ENCODE results near the gene FAM120AOS. TPM values are rescaled to one million over a fixed set of nuclear protein-coding genes. Genes with fewer than 3 reads are reported as not detected.

FAM120AOS gene
- polyA plus RNA-seq, 3 donors, result 33.2 to 47.7 (median 41.6) TPM

DNA sequence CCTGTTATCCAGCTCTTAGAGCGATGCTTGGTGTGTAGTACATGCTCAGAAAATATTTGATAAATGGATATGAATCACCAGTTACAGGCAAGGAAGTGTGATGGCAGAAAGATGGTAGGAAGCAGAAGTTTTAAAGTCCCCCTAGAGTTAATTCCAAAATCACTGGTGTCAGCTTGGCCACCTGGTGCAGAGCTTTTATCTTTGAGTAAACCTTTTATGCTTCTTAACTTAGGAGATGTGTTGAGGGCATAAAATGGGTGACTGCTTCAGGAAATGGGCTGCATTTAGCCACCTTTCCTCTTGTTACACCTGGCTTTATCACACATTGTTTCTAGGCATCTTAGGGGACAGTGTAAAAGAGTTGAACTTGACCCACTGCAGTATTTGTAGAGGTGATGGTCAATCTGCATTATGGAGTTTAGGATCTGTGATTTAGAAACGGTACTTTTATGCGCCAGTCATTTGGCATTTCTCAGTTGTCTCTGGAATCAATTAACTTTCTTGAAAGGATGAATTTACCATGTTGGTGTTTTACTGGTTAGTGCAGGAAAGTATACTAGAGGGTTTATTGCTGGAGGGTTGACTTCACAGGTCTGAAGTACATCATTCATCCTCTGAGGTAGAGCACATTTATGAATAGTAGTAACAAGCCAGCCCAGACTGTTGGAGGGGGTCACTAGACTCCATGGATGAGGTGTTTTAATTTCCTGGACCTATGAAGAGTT is 7.5 kb upstream of the FAM120AOS start:
- peaks cover 68 to 90% of the 10 kb centered on the region in 2 donors for H3K4me1 ChIP-seq (ENCODE audit: control insufficient read depth in 1 of 2, insufficient read depth in 2 of 2, low read length in 2 of 2)

GRCh38 chr9:93459432-93459847 is 6.1 kb upstream of the FAM120AOS start:
- Histone ChIP-seq H3K79me2 (ENCODE audit: insufficient read depth, low read length) (peaks cover 100% of the 10 kb centered on the region), H3K36me3 (replicated peaks in 1 of 2; ENCODE audit: control insufficient read depth in 1 of 2, insufficient read depth in 2 of 2, low read length in 2 of 2) (peaks cover 0 to 2% of the 10 kb centered on the region in 2 donors), H3K4me2 (replicated peaks; ENCODE audit: extremely low read depth, low read length, poor library complexity, severe bottlenecking) (no peak overlapping the region), H3K27me3 (ENCODE audit: control insufficient read depth in 2 of 2, insufficient read depth in 2 of 2, low read length in 2 of 2) (no peaks in the 10 kb centered on the region), H3K4me3 (replicated peaks in 1 of 3; ENCODE audit: low read depth in 2 of 3, low read length in 3 of 3) (no peak overlapping the region), H4K20me1 (ENCODE audit: insufficient read depth, low read length) (peaks cover 67% of the 10 kb centered on the region), H2AFZ (ENCODE audit: insufficient read depth, low read depth, low read length, poor library complexity, severe bottlenecking) (no peak overlapping the region), H3K4me1 (ENCODE audit: control insufficient read depth in 1 of 2, insufficient read depth in 2 of 2, low read length in 2 of 2) (peaks cover 72 to 89% of the 10 kb centered on the region in 2 donors), H3K9me3 (replicated peaks in 1 of 2; ENCODE audit: control insufficient read depth in 1 of 2, insufficient read depth in 1 of 2, low read length in 2 of 2) (no peaks in the 10 kb centered on the region), H3K27ac (ENCODE audit: low read depth in 1 of 2, low read length in 2 of 2) (peak overlapping the region in 1 of 2 donors; percentile 70), H3K9ac (ENCODE audit: insufficient read depth, low read length, poor library complexity, severe bottlenecking) (no peak overlapping the region)
- Mint-ChIP-seq H3K4me3 (no peak overlapping the region), H3K4me1 (peaks cover 82% of the 10 kb centered on the region), H3K27ac (peak overlapping the region in 6 of 7 donors; percentile 51 to 90 (median 71)), H3K9me3 (no peaks in the 10 kb centered on the region), H3K27me3 (ENCODE audit: low read depth in 3 of 3) (no peaks in the 10 kb centered on the region), H3K36me3 (peaks cover 16 to 19% of the 10 kb centered on the region in 2 donors)
- TF ChIP-seq, protein P1, sequence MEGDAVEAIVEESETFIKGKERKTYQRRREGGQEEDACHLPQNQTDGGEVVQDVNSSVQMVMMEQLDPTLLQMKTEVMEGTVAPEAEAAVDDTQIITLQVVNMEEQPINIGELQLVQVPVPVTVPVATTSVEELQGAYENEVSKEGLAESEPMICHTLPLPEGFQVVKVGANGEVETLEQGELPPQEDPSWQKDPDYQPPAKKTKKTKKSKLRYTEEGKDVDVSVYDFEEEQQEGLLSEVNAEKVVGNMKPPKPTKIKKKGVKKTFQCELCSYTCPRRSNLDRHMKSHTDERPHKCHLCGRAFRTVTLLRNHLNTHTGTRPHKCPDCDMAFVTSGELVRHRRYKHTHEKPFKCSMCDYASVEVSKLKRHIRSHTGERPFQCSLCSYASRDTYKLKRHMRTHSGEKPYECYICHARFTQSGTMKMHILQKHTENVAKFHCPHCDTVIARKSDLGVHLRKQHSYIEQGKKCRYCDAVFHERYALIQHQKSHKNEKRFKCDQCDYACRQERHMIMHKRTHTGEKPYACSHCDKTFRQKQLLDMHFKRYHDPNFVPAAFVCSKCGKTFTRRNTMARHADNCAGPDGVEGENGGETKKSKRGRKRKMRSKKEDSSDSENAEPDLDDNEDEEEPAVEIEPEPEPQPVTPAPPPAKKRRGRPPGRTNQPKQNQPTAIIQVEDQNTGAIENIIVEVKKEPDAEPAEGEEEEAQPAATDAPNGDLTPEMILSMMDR (IDR thresholded peaks at IDR 0.05), result no peak
- DNase-seq, result no peak
- intact Hi-C loops (cut with micrococcal nuclease), result loop anchor here (10.0 kb wide), 2 partner anchors 365 to 495 kb away; partner anchors contain the start of gene CARD19 (in 2 of the 2)

More for the DNA sequence above, 7.5 kb upstream of the FAM120AOS start:
- H3K36me3 ChIP-seq (replicated peaks in 1 of 2; ENCODE audit: control insufficient read depth in 1 of 2, insufficient read depth in 2 of 2, low read length in 2 of 2), result no peaks in the 10 kb centered on the region
- peaks cover 100% of the 10 kb centered on the region for H3K79me2 ChIP-seq (ENCODE audit: insufficient read depth, low read length)
- peak overlapping the region in 1 of 2 donors; percentile 55 for H3K27ac ChIP-seq (ENCODE audit: low read depth in 1 of 2, low read length in 2 of 2)
- TF ChIP-seq, protein P1 (IDR thresholded peaks at IDR 0.05), result no peak
- intact Hi-C loops (cut with micrococcal nuclease), result no loop called here
- WGBS (ENCODE audit: insufficient coverage), result 100% methylated on average over 3 of the region's 3 CpGs
- no peaks in the 10 kb centered on the region for H3K27me3 ChIP-seq (ENCODE audit: control insufficient read depth in 2 of 2, insufficient read depth in 2 of 2, low read length in 2 of 2)
- no peak overlapping the region for H3K9ac ChIP-seq (ENCODE audit: insufficient read depth, low read length, poor library complexity, severe bottlenecking)
- peaks cover 87% of the 10 kb centered on the region for H3K4me1 Mint-ChIP-seq
- no peak overlapping the region for H3K4me3 Mint-ChIP-seq
- H3K4me2 ChIP-seq (replicated peaks; ENCODE audit: extremely low read depth, low read length, poor library complexity, severe bottlenecking), result no peak overlapping the region
- H3K36me3 Mint-ChIP-seq, result peaks cover 16 to 19% of the 10 kb centered on the region in 2 donors
- no peak for DNase-seq
- no peak overlapping the region for H2AFZ ChIP-seq (ENCODE audit: insufficient read depth, low read depth, low read length, poor library complexity, severe bottlenecking)
- H3K27me3 Mint-ChIP-seq (ENCODE audit: low read depth in 3 of 3), result no peaks in the 10 kb centered on the region
- peaks cover 57% of the 10 kb centered on the region for H4K20me1 ChIP-seq (ENCODE audit: insufficient read depth, low read length)
- H3K4me3 ChIP-seq (replicated peaks in 1 of 3; ENCODE audit: low read depth in 2 of 3, low read length in 3 of 3), result no peak overlapping the region
- H3K27ac Mint-ChIP-seq, result peak overlapping the region; percentile 3 to 74 (median 50)
- H3K9me3 ChIP-seq (replicated peaks in 1 of 2; ENCODE audit: control insufficient read depth in 1 of 2, insufficient read depth in 1 of 2, low read length in 2 of 2), result no peaks in the 10 kb centered on the region
- H3K9me3 Mint-ChIP-seq, result no peaks in the 10 kb centered on the region

Measured in CD14-positive monocyte (primary cell).